ENCODE measurements around the gene NTN5. TPM values are rescaled to one million over a fixed set of nuclear protein-coding genes. Genes with fewer than 3 reads are reported as not detected.
"Not testable (repeated sequence)": the region's sequence is repeated elsewhere in the genome, so short reads cannot be mapped to it uniquely, and the experiment has no call there.

Gene NTN5
- total RNA-seq, 1 experiment from 2014 or later = 2.9 TPM

DNA sequence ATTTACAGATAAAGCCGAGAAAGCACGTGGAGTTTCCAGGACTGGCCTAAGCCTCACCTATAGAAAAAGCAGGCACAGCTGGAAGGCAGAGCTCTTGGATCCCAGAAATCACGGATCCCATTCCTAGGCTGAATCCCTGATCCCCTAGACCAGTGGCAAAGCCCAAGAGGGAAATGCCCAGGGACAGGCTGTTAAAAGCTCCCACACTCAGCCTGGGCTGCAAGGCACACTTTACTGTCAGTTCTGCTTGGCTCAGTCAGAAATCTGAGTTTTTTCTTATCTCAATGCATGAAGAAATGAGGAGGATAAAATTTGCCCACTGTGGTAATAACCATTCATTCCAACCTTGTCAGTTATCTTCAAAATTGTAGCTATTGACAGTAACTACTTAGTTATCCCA is 15.0 kb upstream of the NTN5 start:
- ChIA-PET CTCF (no interaction called here), POLR2A (ENCODE audit: unreplicated experiment) (no interaction called here)
- DNase-seq = no peak
- no TSS peak for BruUV-seq (replicated peaks)
- TF ChIP-seq EZH2 (IDR thresholded peaks at IDR 0.05; ENCODE audit: low read depth) = no peak
- TF ChIP-seq, protein P1, sequence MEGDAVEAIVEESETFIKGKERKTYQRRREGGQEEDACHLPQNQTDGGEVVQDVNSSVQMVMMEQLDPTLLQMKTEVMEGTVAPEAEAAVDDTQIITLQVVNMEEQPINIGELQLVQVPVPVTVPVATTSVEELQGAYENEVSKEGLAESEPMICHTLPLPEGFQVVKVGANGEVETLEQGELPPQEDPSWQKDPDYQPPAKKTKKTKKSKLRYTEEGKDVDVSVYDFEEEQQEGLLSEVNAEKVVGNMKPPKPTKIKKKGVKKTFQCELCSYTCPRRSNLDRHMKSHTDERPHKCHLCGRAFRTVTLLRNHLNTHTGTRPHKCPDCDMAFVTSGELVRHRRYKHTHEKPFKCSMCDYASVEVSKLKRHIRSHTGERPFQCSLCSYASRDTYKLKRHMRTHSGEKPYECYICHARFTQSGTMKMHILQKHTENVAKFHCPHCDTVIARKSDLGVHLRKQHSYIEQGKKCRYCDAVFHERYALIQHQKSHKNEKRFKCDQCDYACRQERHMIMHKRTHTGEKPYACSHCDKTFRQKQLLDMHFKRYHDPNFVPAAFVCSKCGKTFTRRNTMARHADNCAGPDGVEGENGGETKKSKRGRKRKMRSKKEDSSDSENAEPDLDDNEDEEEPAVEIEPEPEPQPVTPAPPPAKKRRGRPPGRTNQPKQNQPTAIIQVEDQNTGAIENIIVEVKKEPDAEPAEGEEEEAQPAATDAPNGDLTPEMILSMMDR (conservative IDR thresholded peaks at IDR 0.05) = no peak
- Histone ChIP-seq H3K79me2 (ENCODE audit: low read depth) (no peaks in the 10 kb centered on the region), H3K9me2 (ENCODE audit: insufficient read depth) (no peaks in the 10 kb centered on the region), H3K4me2 (no peak overlapping the region), H3K27ac (no peak overlapping the region), H3F3A (ENCODE audit: insufficient read depth, low read depth) (peaks cover 17% of the 10 kb centered on the region), H3K36me3 (ENCODE audit: low read depth) (no peaks in the 10 kb centered on the region), H3K9me3 (ENCODE audit: insufficient read depth, low read depth) (no peaks in the 10 kb centered on the region), H3K4me3 (no peak overlapping the region), H4K20me1 (ENCODE audit: insufficient read depth) (no peaks in the 10 kb centered on the region), H3K4me1 (replicated peaks; ENCODE audit: insufficient read depth) (peaks cover 25% of the 10 kb centered on the region), H3K27me3 (ENCODE audit: insufficient read depth, low read depth) (no peaks in the 10 kb centered on the region), H2AFZ (no peak overlapping the region)
- intact Hi-C loops (cut with micrococcal nuclease; ENCODE audit: unreplicated experiment) = no loop called here

DNA sequence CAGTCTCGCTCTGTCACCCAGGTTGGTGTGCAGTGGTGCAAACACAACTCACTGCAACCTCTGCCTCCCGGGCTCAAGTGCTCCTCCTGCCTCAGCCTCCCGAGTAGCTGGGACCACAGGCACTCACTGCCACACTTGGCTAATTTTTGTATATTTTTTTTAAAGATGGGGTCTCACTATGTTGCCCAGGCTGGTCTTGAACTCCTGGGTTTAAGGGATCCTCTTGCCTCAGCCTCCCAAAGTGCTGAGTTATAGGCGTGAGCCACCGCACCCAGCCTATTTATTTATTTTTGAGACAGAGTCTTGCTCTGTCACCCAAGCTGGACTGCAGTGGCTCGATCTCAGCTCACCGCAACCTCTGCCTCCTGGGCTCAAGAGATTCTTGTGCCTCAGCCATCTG is 13.8 kb upstream of the NTN5 start:
- H3K27ac ChIP-seq; intact Hi-C loops (cut with micrococcal nuclease; ENCODE audit: unreplicated experiment); H4K20me1 ChIP-seq (ENCODE audit: insufficient read depth); CTCF ChIA-PET; H3K4me2 ChIP-seq; H3K79me2 ChIP-seq (ENCODE audit: low read depth); H3K4me3 ChIP-seq; DNase-seq; H3K36me3 ChIP-seq (ENCODE audit: low read depth); H2AFZ ChIP-seq; H3K9me2 ChIP-seq (ENCODE audit: insufficient read depth); BruUV-seq (replicated peaks); H3K9me3 ChIP-seq (ENCODE audit: insufficient read depth, low read depth); H3K27me3 ChIP-seq (ENCODE audit: insufficient read depth, low read depth); POLR2A ChIA-PET (ENCODE audit: unreplicated experiment): not testable (repeated sequence)
- Histone ChIP-seq H3K4me1 (replicated peaks; ENCODE audit: insufficient read depth) (peaks cover 25% of the 10 kb centered on the region), H3F3A (ENCODE audit: insufficient read depth, low read depth) (peaks cover 17% of the 10 kb centered on the region)

DNA sequence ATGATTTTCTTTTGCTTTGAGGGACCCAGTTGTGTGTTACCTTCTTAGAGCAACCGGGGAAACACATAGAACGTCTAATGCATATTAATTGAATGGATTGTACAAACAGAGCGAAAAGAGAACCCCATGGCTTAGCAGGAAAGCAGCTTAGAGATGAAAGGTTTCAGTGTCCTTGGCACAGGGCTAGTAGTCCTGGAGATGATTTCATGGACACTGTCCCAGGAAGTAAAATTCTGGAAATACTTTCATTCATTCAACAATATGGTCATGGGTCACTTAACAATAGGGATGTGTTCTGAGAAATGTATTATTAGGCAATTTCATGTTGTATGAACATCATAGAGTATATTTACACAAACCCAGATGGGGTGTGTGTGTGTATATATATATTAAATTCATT is 13.3 kb upstream of the NTN5 start:
- H3K79me2 ChIP-seq (ENCODE audit: low read depth) = no peaks in the 10 kb centered on the region
- ChIA-PET POLR2A (ENCODE audit: unreplicated experiment) (no interaction called here), CTCF (no interaction called here)
- no TSS peak for BruUV-seq (replicated peaks)
- H3K27me3 ChIP-seq (ENCODE audit: insufficient read depth, low read depth) = no peaks in the 10 kb centered on the region
- H3F3A ChIP-seq (ENCODE audit: insufficient read depth, low read depth) = peaks cover 17% of the 10 kb centered on the region
- no peaks in the 10 kb centered on the region for H4K20me1 ChIP-seq (ENCODE audit: insufficient read depth)
- peaks cover 25% of the 10 kb centered on the region for H3K4me1 ChIP-seq (replicated peaks; ENCODE audit: insufficient read depth)
- H3K4me3 ChIP-seq = no peak overlapping the region
- no peak overlapping the region for H3K27ac ChIP-seq
- DNase-seq = no peak
- H3K4me2 ChIP-seq = peak overlapping the region; percentile 34; the same call in 1 of the 2 replicates
- H2AFZ ChIP-seq = no peak overlapping the region
- H3K9me2 ChIP-seq (ENCODE audit: insufficient read depth) = no peaks in the 10 kb centered on the region
- no peaks in the 10 kb centered on the region for H3K36me3 ChIP-seq (ENCODE audit: low read depth)
- no peaks in the 10 kb centered on the region for H3K9me3 ChIP-seq (ENCODE audit: insufficient read depth, low read depth)
- intact Hi-C loops (cut with micrococcal nuclease; ENCODE audit: unreplicated experiment) = no loop called here
- TF ChIP-seq EZH2 (IDR thresholded peaks at IDR 0.05; ENCODE audit: low read depth) = no peak
- TF ChIP-seq, protein P1 (conservative IDR thresholded peaks at IDR 0.05) = no peak

DNA sequence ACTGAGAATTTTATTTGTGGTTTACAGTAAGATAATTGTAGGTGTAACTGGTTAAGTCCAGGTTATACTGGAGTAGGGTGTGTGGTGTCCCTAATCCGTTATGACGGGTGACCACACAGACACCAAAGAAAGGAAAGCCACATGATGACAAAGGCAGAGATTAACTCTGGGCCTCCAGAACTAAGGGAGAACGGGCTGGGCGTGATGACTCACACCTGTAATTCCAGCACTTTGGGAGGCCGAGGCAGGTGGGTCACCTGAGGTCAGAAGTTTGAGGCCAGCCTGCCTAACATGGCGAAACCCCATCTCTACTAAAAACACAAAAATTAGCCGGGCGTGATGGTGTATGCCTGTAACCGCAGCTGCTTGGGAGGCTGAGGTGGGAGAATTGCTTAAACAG is 12.8 kb upstream of the NTN5 start:
- H3K9me2 ChIP-seq (ENCODE audit: insufficient read depth) = no peaks in the 10 kb centered on the region
- intact Hi-C loops (cut with micrococcal nuclease; ENCODE audit: unreplicated experiment) = no loop called here
- no peaks in the 10 kb centered on the region for H3K36me3 ChIP-seq (ENCODE audit: low read depth)
- H4K20me1 ChIP-seq (ENCODE audit: insufficient read depth) = no peaks in the 10 kb centered on the region
- H3K9me3 ChIP-seq (ENCODE audit: insufficient read depth, low read depth) = no peaks in the 10 kb centered on the region
- ChIA-PET CTCF (interaction anchor here (0.6 kb wide), 1 partner anchor 543 kb away, joined by 3 read pairs; no protein-coding TSS in a partner anchor), POLR2A (ENCODE audit: unreplicated experiment) (no interaction called here)
- no TSS peak for BruUV-seq (replicated peaks)
- no peak overlapping the region for H2AFZ ChIP-seq
- H3K27me3 ChIP-seq (ENCODE audit: insufficient read depth, low read depth) = no peaks in the 10 kb centered on the region
- no peaks in the 10 kb centered on the region for H3K79me2 ChIP-seq (ENCODE audit: low read depth)
- H3K27ac ChIP-seq = no peak overlapping the region
- H3K4me3 ChIP-seq = no peak overlapping the region
- peaks cover 17% of the 10 kb centered on the region for H3F3A ChIP-seq (ENCODE audit: insufficient read depth, low read depth)
- TF ChIP-seq, protein P1 (conservative IDR thresholded peaks at IDR 0.05) = no peak
- no peak for TF ChIP-seq EZH2 (IDR thresholded peaks at IDR 0.05; ENCODE audit: low read depth)
- peak overlapping the region; percentile 34; the same call in 1 of the 2 replicates for H3K4me2 ChIP-seq
- H3K4me1 ChIP-seq (replicated peaks; ENCODE audit: insufficient read depth) = peaks cover 25% of the 10 kb centered on the region
- peak; percentile 76 to 79 for DNase-seq
